ENCODE measurements around the gene NDUFV1. TPM values are rescaled to one million over a fixed set of nuclear protein-coding genes. Genes with fewer than 3 reads are reported as not detected.

Gene NDUFV1
- total and polyA plus RNA-seq, 12 donors, result 84.2 to 439 (median 244) TPM

DNA sequence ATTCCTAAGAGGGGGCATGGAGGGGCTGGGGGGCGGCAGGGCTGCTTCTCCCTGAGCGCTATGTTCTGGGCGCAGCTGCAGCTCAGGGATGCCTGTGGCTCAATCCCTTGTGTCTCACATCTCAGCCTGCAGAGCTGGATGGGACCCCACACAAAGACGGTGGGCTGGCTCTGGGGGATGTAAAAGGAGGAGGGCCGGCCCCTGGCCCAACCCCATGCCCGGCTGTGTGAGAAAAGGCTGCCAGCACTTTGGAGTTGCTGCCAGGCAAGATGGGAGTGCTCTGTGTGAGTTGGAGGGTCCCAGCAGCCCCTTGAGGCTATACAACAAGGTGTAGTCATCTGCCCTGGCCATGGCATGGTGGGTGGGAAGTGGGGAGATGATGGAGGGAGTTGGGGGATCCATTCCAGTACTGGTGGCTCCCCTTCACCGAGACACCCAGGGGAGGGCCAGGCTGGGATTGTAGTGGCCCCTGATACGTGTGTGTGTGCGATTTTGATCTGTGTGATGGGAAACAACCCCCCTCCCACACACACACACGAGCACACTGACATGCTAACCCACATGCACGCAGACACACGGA, 34.1 kb downstream of the NDUFV1 start:
- Histone ChIP-seq H3K4me1 (replicated peaks in 1 of 2) (no peaks in the 10 kb centered on the region), H3K36me3 (replicated peaks in 1 of 2) (no peaks in the 10 kb centered on the region), H3K9me3 (replicated peaks in 1 of 3) (no peaks in the 10 kb centered on the region), H3K27ac (no peak overlapping the region), H3K27me3 (peaks cover 17% of the 10 kb centered on the region), H3K4me3 (no peak overlapping the region)
- WGBS, 4 donors, result 50 to 63% (median 56%) methylated on average over 7 to 12 of the region's 12 CpGs
- TF ChIP-seq POLR2A (IDR thresholded peaks at IDR 0.05), result no peak
- TF ChIP-seq, protein P1, sequence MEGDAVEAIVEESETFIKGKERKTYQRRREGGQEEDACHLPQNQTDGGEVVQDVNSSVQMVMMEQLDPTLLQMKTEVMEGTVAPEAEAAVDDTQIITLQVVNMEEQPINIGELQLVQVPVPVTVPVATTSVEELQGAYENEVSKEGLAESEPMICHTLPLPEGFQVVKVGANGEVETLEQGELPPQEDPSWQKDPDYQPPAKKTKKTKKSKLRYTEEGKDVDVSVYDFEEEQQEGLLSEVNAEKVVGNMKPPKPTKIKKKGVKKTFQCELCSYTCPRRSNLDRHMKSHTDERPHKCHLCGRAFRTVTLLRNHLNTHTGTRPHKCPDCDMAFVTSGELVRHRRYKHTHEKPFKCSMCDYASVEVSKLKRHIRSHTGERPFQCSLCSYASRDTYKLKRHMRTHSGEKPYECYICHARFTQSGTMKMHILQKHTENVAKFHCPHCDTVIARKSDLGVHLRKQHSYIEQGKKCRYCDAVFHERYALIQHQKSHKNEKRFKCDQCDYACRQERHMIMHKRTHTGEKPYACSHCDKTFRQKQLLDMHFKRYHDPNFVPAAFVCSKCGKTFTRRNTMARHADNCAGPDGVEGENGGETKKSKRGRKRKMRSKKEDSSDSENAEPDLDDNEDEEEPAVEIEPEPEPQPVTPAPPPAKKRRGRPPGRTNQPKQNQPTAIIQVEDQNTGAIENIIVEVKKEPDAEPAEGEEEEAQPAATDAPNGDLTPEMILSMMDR (IDR thresholded peaks at IDR 0.05), result no peak
- no peak for DNase-seq
- intact Hi-C loops (cut with DNase I), result no loop called here

DNA sequence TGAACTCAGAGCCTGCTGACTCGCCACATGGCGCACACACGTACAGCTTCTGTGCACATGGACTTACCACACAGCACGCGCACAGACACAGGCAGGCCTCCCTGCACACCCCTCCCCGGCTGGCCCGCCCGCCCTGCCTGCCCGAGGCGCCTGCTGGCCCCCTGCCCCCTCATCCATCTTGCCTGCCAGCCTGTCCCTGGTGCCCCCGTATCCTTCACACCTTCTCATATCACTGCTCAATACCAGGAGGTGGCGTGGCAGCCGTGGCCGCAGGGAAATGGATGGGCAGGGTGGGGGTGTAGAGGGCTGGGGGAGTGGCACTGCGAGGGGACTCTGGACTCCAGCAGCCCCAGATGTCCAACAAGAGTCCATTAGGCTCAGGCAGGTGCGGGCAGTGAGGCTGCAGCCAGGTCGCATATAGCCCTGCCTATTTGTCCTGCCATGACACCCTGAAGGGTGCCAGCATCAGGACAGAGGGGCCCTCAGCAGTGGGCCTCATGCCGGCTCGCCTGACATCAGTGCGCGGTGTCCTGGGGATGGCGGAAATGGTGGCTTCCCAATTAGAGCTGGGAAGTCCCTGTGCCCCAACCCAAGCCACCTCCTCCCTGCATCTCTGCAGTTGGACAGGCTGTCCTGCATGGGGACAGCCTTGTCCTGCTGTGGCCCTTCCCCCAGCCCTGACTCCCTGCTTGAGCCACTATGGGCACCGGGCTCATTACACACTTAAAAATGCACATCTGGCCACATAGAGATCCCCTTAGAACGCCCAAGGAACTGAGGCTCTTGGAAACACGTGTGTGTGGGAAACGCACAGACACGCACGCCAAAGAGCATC, 34.8 kb downstream of the NDUFV1 start:
- Histone ChIP-seq H3K27me3 (peaks cover 17% of the 10 kb centered on the region), H3K9me3 (replicated peaks in 1 of 3) (no peaks in the 10 kb centered on the region), H3K27ac (no peak overlapping the region), H3K4me1 (replicated peaks in 1 of 2) (no peaks in the 10 kb centered on the region), H3K36me3 (replicated peaks in 1 of 2) (no peaks in the 10 kb centered on the region), H3K4me3 (no peak overlapping the region)
- WGBS, 4 donors, result 61 to 82% (median 74%) methylated on average over 15 to 28 of the region's 28 CpGs
- no peak for DNase-seq
- intact Hi-C loops (cut with DNase I), result no loop called here
- no peak for TF ChIP-seq POLR2A (IDR thresholded peaks at IDR 0.05)
- TF ChIP-seq, protein P1 (IDR thresholded peaks at IDR 0.05), result no peak

DNA sequence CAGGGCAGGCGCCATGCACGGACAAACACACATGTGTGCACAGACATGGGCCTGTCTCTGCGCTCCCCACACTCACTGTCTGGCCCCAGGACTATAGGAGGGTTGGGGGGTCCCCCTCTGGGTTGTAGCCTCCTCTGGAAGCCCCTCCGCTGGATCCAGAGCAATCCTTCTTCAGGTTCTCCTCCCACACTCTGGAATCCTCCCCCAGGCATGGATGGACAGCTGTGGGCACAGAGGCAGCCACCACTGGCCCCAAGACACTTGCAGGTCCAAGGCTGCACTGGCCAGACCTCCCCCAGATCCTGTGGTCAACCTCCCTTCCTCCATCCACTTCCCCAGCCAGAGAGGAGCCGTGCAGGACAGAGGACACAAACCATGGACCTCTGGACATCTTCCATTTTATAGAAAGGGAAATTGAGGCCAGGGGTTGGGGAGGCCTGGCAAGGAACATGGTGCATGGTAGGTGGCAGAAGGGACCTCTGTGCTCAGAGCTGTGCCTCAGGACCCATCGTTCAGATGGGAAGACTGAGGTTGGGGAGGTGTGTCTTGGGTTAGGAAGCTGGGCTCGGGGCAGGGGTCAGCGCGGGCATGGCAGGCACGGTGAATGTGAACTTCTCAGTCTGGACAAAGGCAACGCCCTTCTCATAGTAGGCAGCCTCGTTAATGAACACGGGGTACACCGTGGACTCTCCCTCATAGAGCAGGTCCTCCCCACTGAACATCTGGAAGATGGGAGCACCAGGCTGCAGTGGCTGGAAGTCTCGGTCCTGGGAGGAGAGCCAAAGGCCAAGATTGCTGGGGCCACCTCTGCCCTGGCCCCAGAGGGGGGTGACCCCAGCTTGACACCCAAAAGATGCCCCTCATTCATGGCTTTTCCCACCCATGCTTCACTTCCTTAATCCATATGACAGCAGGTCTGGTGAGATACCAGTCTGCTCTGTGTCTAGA, 35.7 kb downstream of the NDUFV1 start:
- TF ChIP-seq POLR2A (IDR thresholded peaks at IDR 0.05), result no peak
- TF ChIP-seq, protein P1 (IDR thresholded peaks at IDR 0.05), result no peak
- H3K9me3 ChIP-seq (replicated peaks in 1 of 3), result no peaks in the 10 kb centered on the region
- H3K27me3 ChIP-seq, result peaks cover 17% of the 10 kb centered on the region
- DNase-seq, result no peak
- WGBS, 4 donors, result 83 to 89% (median 87%) methylated on average over 12 to 15 of the region's 15 CpGs
- intact Hi-C loops (cut with DNase I), result no loop called here
- H3K4me3 ChIP-seq, result no peak overlapping the region
- H3K4me1 ChIP-seq (replicated peaks in 1 of 2), result no peaks in the 10 kb centered on the region
- H3K36me3 ChIP-seq (replicated peaks in 1 of 2), result no peaks in the 10 kb centered on the region
- H3K27ac ChIP-seq, result no peak overlapping the region

DNA sequence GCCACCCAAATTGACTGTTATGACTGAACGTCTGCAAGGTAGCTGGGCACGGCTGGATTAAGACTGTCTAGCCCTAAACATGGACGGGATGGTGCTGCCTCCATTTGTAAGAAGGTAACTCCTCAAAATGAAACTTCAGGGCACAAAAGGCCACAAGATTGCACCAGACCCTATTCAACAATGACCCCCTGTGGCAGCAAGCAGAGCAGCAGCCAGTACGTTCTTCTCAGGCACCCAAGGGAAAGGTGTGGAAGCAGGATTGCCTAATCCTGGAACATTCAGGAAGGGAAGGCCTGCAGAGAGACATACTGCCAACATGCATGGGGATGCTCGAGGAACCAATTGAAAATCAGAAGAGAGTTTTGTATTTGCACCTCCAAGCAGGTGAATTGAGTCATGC, 37.3 kb downstream of the NDUFV1 start:
- WGBS, 4 donors, result 88 to 90% (median 89%) methylated on average over 5 of the region's 5 CpGs
- no peak overlapping the region for H3K27ac ChIP-seq
- no peak for DNase-seq
- H3K36me3 ChIP-seq (replicated peaks in 1 of 2), result no peaks in the 10 kb centered on the region
- intact Hi-C loops (cut with DNase I), result no loop called here
- TF ChIP-seq POLR2A (IDR thresholded peaks at IDR 0.05), result no peak
- TF ChIP-seq, protein P1 (IDR thresholded peaks at IDR 0.05), result peak in 1 of 6 experiments; percentile 2
- no peaks in the 10 kb centered on the region for H3K4me1 ChIP-seq (replicated peaks in 1 of 2)
- no peak overlapping the region for H3K4me3 ChIP-seq
- H3K9me3 ChIP-seq (replicated peaks in 1 of 3), result no peaks in the 10 kb centered on the region
- peaks cover 17% of the 10 kb centered on the region for H3K27me3 ChIP-seq
